Measurements from ENCODE around the gene KDM6A. TPM values are rescaled to one million over a fixed set of nuclear protein-coding genes. Genes with fewer than 3 reads are reported as not detected.
"Not testable (repeated sequence)": the region's sequence is repeated elsewhere in the genome, so short reads cannot be mapped to it uniquely, and the experiment has no call there.

The KDM6A gene
- total RNA-seq, 1 donor, result 20.3 TPM

DNA sequence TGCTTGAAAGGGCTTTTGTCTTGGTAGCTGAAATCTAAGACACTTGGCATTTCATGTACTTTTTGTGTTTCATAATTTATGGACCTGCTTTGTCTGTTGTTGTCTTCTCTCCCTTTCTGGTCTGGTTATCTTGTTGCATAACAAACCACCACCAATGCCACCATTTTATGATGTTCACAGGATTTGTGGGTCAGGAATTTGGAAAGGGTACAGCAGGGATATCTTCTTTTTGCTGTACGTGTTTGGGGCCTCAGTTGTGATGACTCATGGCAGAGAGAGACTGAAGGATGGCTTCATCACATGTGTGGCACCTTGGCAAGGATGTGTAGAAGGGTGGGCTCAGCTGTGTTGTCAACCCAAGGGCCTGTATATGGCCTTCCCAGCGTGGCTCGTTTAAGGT is 35.2 kb downstream of the KDM6A start:
- Histone ChIP-seq H2AFZ (ENCODE audit: low read length) (no peak overlapping the region), H3K27me3 (ENCODE audit: insufficient read depth, low read length) (no peaks in the 10 kb centered on the region), H3K4me1 (ENCODE audit: insufficient read depth, low read length) (peaks cover 28% of the 10 kb centered on the region), H3K27ac (ENCODE audit: low read depth, low read length) (no peak overlapping the region), H3K4me2 (ENCODE audit: insufficient read depth, low read length) (no peak overlapping the region), H4K20me1 (ENCODE audit: insufficient read depth, low read length) (peaks cover 43% of the 10 kb centered on the region), H3K9me3 (ENCODE audit: low read depth, low read length) (no peaks in the 10 kb centered on the region), H3K36me3 (ENCODE audit: insufficient read depth, low read length) (no peaks in the 10 kb centered on the region), H3K79me2 (ENCODE audit: insufficient read depth, low read length) (peaks cover 85% of the 10 kb centered on the region), H3K4me3 (ENCODE audit: insufficient read depth, low read length) (no peak overlapping the region)
- no peak for TF ChIP-seq CTCF (IDR thresholded peaks at IDR 0.05; ENCODE audit: extremely low read depth, low read depth, low read length)
- DNase-seq (ENCODE audit: insufficient read length, low spot score, missing footprints), result no peak

DNA sequence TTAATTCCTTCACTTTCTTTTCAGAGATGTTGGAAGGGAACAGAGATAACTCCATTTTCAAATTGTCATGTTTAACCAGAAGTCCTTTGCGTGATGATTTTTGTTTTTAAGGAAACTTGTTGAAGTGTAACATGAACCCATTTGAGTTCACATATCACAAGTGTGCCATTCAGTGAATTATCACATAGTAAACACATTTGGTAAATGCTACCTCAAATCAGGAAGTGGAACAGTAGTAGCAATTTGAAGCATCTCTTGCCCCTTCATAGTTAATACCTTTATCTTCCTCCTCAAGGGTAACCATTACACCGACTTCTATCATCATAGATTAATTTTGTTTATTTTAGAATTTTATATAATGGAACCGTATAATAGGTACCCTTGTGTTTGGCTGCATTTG is 35.8 kb downstream of the KDM6A start:
- Histone ChIP-seq H3K4me2 (ENCODE audit: insufficient read depth, low read length) (no peak overlapping the region), H3K4me3 (ENCODE audit: insufficient read depth, low read length) (no peak overlapping the region), H3K4me1 (ENCODE audit: insufficient read depth, low read length) (peaks cover 22% of the 10 kb centered on the region), H3K36me3 (ENCODE audit: insufficient read depth, low read length) (no peaks in the 10 kb centered on the region), H3K79me2 (ENCODE audit: insufficient read depth, low read length) (peaks cover 86% of the 10 kb centered on the region), H4K20me1 (ENCODE audit: insufficient read depth, low read length) (peaks cover 40% of the 10 kb centered on the region), H3K9me3 (ENCODE audit: low read depth, low read length) (no peaks in the 10 kb centered on the region), H3K27me3 (ENCODE audit: insufficient read depth, low read length) (no peaks in the 10 kb centered on the region), H2AFZ (ENCODE audit: low read length) (no peak overlapping the region), H3K27ac (ENCODE audit: low read depth, low read length) (no peak overlapping the region)
- DNase-seq (ENCODE audit: insufficient read length, low spot score, missing footprints), result peak; percentile 43
- no peak for TF ChIP-seq CTCF (IDR thresholded peaks at IDR 0.05; ENCODE audit: extremely low read depth, low read depth, low read length)

GRCh38 chrX:44910508-44910907 is 37.5 kb downstream of the KDM6A start:
- Histone ChIP-seq H3K4me1 (ENCODE audit: insufficient read depth, low read length) (peaks cover 21% of the 10 kb centered on the region), H3K79me2 (ENCODE audit: insufficient read depth, low read length) (peaks cover 85% of the 10 kb centered on the region), H4K20me1 (ENCODE audit: insufficient read depth, low read length) (peaks cover 36% of the 10 kb centered on the region)
- H3K4me3 ChIP-seq (ENCODE audit: insufficient read depth, low read length); H3K36me3 ChIP-seq (ENCODE audit: insufficient read depth, low read length); H3K9me3 ChIP-seq (ENCODE audit: low read depth, low read length); DNase-seq (ENCODE audit: insufficient read length, low spot score, missing footprints); H3K4me2 ChIP-seq (ENCODE audit: insufficient read depth, low read length); H2AFZ ChIP-seq (ENCODE audit: low read length); H3K27me3 ChIP-seq (ENCODE audit: insufficient read depth, low read length); H3K27ac ChIP-seq (ENCODE audit: low read depth, low read length): not testable (repeated sequence)

DNA sequence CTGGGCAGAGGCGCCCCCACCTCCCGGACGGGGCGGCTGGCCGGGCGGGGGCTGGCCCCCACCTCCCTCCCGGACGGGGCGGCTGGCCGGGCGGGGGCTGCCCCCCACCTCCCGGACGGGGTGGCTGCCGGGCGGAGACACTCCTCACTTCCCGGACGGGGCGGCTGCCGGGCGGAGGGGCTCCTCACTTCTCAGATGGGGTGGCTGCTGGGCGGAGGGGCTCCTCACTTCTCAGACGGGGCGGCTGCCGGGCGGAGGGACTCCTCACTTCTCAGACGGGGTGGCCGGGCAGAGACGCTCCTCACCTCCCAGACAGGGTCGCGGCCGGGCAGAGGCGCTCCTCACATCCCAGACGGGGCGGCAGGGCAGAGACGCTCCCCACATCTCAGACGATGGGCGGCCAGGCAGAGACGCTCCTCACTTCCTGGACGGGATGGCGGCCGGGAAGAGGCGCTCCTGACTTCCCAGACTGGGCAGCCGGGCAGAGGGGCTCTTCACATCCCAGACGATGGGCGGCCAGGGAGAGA is 38.1 kb downstream of the KDM6A start:
- H3K27me3 ChIP-seq (ENCODE audit: insufficient read depth, low read length); H3K36me3 ChIP-seq (ENCODE audit: insufficient read depth, low read length); H3K9me3 ChIP-seq (ENCODE audit: low read depth, low read length); H3K4me2 ChIP-seq (ENCODE audit: insufficient read depth, low read length); H3K4me3 ChIP-seq (ENCODE audit: insufficient read depth, low read length); H2AFZ ChIP-seq (ENCODE audit: low read length); DNase-seq (ENCODE audit: insufficient read length, low spot score, missing footprints); H3K27ac ChIP-seq (ENCODE audit: low read depth, low read length): not testable (repeated sequence)
- Histone ChIP-seq H3K4me1 (ENCODE audit: insufficient read depth, low read length) (peaks cover 22% of the 10 kb centered on the region), H3K79me2 (ENCODE audit: insufficient read depth, low read length) (peaks cover 85% of the 10 kb centered on the region), H4K20me1 (ENCODE audit: insufficient read depth, low read length) (peaks cover 41% of the 10 kb centered on the region)

DNA sequence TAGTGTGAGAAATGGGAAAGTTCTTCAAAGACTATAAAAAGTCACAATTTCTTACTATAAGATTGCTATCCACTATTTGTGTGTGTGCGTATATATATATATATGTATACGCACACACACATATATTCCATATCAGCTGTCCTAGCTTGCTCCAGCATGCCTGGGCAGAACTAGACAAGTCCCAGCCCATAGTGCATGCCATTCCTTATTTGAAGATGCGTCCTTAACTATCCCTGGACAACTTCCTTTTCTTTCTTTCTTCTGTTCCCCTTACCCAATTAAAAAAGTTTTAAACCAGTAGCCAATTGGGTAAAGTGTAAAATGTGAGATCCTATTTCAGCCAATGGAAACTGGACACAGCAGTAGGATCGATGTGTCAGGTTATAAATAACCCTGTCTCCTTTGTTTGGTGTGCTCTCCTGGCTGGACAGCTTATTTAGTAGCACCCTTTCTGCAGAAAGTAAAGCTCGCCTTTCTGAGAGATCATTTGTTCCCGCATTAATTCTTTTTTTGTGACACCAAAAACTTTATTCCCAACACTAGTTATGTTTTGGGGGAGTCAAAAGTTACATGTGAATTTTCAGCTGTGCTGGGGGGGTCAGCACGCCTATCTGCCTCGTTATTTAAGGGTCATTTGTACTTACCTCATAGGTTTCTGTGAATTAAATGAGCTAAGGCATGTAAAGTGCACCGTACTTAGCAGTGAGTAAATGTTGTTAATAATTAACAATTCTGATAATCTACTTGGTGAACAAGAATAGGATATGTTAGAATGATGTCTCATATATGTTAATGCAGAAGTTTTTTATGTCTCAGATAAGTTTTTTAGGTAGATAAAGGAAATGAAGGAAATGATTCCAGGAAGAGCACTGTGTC is 40.9 kb downstream of the KDM6A start:
- H3K36me3 ChIP-seq (ENCODE audit: insufficient read depth, low read length), result no peaks in the 10 kb centered on the region
- H3K27me3 ChIP-seq (ENCODE audit: insufficient read depth, low read length), result no peaks in the 10 kb centered on the region
- no peak overlapping the region for H3K4me2 ChIP-seq (ENCODE audit: insufficient read depth, low read length)
- peaks cover 40% of the 10 kb centered on the region for H4K20me1 ChIP-seq (ENCODE audit: insufficient read depth, low read length)
- no peaks in the 10 kb centered on the region for H3K9me3 ChIP-seq (ENCODE audit: low read depth, low read length)
- no peak overlapping the region for H2AFZ ChIP-seq (ENCODE audit: low read length)
- no peak for DNase-seq (ENCODE audit: insufficient read length, low spot score, missing footprints)
- H3K27ac ChIP-seq (ENCODE audit: low read depth, low read length), result peak overlapping the region; percentile 15
- no peak for TF ChIP-seq CTCF (IDR thresholded peaks at IDR 0.05; ENCODE audit: extremely low read depth, low read depth, low read length)
- peaks cover 81% of the 10 kb centered on the region for H3K79me2 ChIP-seq (ENCODE audit: insufficient read depth, low read length)
- H3K4me3 ChIP-seq (ENCODE audit: insufficient read depth, low read length), result no peak overlapping the region
- peaks cover 16% of the 10 kb centered on the region for H3K4me1 ChIP-seq (ENCODE audit: insufficient read depth, low read length)
